ENCODE results near the gene ZNF385B.

The ZNF385B gene

DNA sequence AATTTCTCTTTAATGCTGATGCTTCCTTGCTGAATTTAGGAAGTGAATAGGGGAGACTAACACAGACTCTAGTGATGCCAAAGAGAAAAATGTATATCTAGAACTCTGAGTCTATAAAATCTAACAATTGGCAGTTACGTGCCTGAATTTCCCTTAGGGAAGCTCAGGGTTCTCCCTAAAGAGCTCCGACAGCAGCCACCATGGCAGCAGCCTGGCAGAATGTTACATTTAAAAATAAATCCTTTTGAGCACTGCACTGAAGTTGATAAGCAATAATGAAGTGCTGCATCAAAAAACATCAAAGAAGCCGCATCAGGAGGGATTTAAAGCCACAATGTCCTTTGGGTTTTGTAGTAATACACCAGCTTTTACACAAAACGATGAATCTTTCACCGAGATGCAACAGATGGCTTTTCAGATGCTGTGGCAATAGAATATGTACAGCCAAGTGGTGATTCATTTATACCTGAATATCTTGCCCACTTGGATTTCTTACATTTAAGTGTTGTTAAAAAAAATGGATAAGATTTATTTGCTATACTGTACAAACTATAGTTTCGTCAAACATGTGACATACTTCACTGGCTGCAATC lies 305.6 kb downstream of the ZNF385B start:
- no peak for DNase-seq (ENCODE audit: low read depth in 2 of 2)

DNA sequence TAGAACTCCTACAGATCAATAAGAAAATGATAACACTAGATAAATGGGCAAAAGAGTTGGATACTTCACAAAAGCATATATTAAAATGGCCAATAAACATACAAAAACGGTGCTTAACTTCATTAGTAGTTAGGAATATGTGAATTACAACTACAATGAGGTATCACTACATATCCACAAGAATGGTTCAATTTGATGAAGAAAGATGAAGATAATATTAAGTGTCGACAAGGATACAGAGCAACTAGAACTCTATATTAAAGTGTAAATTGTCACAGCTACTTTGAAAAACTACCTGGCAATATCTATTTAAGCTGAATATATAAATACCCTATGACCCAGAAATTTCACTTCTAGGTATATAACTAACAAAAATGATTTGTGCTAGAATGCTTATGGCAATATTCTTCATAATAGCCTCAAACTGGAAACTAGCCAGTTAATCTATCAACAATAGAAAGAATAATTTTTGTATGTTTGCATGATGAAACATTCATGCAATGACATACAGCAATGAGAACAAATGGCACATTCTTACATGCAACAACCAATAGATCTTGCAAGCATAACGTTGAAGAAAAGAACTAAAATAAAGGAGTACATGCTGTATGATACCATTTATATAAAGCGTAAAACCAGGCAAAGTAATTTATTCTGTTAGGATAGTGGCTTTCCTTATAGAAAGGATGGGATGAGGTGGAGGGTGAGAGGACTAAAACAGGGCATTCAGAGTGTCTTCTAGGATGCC lies 306.6 kb downstream of the ZNF385B start:
- DNase-seq (ENCODE audit: low read depth in 2 of 2), result no peak

DNA sequence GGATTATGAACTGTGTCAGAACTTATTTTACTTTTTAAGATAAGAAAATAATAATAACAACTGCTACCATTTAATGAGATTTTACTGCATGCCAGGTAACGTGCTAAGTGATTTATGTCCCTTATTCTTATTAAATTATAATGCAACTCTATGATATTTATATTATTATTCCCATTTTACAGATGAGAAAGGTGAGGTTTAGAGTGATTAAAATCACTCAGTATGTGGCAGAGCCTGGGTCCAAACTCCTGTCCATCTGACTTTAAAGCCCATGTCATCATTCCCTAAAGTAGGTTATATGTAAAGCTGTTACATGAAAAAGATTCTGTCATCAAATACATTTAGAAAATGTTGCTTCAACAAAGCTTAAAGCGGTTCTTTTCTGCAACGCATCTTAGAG lies 308.0 kb downstream of the ZNF385B start:
- no peak for DNase-seq (ENCODE audit: low read depth in 2 of 2)

DNA sequence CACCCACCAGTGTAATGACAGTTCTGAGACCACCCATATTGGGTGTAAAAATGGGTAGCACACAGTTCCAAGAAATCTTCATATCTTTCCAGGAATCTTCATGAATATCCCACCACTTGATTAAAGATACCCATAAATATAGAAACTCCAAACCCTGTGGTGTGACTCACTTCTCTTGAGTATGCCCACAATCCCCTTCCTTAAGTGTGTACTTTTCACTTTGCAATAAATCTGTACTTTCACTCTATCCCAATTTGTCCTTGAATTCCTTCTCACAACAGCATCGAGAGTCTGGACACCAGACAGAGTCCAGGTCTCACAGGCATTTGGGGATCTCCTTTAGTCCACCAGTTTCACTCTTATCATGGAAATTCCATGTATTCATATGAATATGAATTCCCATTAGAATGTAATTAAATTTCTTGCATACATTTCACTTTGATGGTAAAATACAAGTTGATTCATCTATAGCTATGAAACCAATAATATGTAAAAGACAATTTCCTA lies 309.8 kb downstream of the ZNF385B start:
- no peak for DNase-seq (ENCODE audit: low read depth in 2 of 2)

DNA sequence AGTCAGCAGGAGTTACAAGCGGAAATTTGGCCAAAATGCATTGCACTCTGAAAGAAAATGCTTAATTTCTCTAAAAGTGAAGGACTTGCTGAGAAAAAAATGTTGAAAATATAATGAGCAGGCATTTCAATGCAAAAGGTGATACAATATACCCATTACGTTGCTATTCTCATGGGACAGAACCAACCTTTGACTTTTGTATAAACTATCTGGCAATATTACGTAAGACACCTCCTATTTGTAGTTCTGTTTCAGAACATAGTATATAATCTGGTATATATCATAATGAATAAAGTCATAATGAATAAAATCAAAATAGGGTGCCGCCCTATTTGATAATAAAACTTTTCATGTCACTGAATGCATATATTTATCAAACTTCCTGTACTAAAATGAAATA lies 310.6 kb downstream of the ZNF385B start:
- no peak for DNase-seq (ENCODE audit: low read depth in 2 of 2)

DNA sequence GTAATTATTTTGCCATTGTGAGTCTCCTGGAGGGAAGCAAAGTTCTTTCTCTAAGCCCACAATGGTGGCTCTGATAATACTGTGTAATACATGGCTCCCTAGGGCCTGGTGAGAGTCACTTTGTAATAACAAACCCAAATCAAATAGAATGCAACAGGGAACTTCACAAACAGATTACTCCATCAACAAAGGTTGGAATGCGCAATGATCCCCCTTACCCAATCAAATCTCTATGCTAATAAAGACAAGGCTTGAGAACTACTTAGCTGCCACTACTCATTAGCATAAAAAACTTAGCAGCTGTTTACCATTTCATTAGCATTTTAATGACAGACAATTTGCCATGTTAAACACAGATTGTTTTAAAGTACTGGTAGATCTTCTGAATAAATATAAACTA lies 311.2 kb downstream of the ZNF385B start:
- no peak for DNase-seq (ENCODE audit: low read depth in 2 of 2)

DNA sequence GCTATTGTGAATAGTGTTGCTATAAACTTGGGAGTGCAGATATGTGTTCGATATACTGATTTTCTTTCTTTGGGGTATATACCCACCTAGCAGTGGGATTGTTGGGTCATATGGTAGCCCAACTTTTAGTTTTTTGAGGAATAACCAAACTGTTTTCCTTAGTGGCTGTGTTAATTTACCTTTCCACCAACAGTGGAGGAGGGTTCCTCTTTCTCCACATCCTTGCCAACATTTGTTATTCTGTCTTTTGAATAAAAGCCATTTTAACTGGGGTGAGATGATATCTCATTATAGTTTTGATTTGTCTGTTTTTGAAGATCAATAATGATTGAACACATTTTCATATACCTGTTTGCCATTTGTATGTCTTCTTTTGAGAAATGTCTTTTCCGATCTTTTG lies 314.8 kb downstream of the ZNF385B start:
- DNase-seq (ENCODE audit: low read depth in 2 of 2), result no peak

DNA sequence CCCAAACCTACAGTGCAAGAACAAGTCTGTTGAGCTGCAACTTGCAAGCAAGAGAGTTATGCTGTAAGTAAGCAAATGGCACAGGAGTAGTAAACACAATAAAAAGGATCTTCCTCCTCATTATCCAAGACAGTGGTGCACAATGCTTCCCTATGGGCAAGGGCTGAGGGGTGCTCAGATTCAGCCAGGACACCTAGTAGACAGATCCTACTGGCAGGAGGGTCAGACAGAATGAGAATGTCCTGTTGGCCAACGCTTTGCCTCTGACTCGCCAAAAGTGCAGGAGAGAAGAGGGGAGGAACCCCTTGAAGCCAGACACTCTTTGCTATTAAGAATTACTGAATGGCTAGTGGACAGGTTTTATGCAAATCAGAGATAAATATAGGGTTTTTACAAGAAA lies 316.4 kb downstream of the ZNF385B start:
- no peak for DNase-seq (ENCODE audit: low read depth in 2 of 2)

DNA sequence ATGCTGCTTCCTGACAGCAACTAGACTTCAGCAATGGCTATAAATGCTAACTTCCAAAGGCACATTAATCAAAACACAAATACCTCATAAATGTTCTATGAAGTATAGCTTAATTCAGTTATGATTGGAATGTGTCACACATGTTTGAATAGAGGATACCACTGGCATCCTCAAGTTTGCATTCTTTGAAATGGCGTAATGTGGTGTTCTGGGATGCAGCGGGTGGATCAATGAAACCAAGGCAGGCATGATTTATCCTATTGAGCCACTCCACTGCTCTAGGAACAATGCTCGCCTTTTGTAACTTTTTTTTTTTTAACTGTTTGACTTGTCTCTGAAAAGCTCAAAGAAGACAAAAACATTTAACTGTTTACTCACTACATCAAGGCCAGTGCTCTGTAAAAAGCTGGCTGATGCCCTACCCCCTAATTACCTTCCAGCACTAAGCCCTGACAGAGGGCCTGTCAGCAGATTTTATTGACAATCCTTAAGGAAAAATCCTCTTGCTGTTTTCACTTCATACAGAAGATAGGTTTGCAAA lies 318.0 kb downstream of the ZNF385B start:
- no peak for DNase-seq (ENCODE audit: low read depth in 2 of 2)

DNA sequence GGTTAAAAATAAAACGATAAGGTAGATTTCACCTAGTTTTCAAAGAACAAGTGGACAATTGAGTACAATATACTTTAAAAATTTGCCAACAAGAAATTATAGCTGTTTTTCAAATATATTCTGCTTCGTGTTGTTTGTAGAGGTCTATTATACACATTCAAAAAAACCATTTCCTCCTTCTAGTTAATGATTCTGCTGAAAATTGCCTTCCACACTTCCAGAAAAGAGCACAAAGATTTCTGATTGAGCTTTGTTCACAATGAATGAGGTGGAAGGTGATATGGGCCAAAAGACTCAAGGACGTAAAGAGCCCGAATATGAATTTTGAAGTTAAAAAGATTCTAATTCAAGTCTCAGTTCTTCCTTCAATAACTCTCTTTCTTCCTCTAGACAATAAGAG lies 319.8 kb downstream of the ZNF385B start:
- DNase-seq (ENCODE audit: low read depth in 2 of 2), result no peak

DNA sequence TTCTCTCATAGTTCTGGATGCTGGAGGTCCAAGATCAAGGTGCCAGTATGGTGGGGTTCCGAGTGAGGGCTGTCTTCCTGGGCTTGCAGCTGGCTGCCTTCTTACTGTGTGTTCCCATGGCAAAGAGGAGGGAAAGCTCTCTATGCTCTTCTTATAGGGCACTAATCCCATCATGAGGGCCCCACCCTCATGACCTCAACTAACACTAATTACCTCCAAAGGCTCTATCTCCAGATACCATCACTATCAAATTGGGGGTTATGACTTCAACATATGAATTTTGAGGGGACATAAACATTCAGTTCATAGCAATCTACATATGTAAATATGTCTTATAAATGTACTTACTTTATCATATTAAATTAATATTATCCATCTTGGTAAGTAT lies 322.3 kb downstream of the ZNF385B start:
- DNase-seq (ENCODE audit: low read depth in 2 of 2), result no peak

DNA sequence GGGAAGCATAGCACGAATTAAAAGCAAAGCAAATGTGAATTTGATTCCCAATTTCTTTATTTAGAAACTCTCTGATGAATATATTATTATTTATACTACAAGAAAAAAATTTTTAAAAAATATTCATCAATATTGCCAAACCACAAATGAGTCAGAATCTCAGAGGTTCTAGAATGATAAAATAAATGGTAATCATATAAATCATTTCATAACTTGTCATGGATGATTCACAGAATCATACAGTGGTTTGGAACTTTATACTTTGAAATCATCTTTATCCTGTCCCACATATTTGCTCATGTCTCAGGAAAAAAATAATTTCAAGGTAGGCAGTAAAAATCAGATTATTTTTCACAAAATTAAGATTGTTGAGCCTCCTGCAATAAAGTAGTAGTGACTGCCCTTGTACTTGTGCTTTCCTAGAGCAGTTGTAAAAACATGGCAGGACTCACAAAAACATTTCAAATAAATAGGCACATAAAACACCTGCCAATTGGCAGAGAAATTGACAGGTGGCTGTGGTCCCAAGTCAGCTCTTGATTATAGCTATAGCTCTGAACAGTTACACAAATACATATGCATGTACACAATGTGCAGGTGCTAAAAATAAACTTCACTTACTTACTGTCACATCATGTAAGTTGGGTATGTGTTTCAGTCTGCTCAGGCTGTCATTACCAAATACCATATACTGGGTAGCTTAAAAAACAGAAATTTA lies 322.8 kb downstream of the ZNF385B start:
- no peak for DNase-seq (ENCODE audit: low read depth in 2 of 2)

DNA sequence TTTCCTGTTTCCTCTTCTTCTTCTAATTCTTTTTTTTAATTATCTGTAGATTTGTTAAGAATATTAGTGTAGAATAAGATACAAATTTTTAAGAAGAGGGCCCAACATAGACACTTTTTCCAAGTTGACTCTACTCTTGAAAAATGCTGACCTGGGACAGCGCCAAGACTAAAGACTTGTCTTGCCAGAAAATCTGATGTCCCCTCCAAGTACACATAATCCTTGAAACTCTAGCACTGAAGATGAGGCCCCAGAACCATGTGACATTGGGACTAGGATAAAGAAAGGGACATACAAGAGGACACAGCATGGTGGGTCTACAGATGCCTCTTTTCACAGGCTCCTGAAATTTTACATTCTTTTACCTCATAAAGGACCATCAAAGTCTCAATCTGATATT lies 325.2 kb downstream of the ZNF385B start:
- DNase-seq (ENCODE audit: low read depth in 2 of 2), result no peak

DNA sequence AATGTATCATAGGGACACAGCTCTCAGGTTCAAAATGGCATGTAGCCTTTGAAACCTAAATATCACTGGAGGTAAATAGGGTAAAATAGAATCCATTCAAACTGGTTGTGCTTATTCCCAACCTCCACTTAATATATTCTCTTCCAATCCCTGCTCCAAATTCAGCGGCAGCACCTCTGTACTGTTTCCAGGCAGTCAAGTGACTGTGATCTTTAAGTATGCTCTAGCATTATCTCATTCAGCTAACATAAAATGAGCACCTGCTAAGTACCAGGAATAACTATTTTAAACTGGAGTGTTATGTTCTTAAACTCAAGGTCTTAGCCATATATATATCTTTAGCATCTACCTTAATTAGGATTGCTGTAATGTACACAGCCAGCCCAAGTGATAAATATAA lies 327.5 kb downstream of the ZNF385B start:
- no peak for DNase-seq (ENCODE audit: low read depth in 2 of 2)

DNA sequence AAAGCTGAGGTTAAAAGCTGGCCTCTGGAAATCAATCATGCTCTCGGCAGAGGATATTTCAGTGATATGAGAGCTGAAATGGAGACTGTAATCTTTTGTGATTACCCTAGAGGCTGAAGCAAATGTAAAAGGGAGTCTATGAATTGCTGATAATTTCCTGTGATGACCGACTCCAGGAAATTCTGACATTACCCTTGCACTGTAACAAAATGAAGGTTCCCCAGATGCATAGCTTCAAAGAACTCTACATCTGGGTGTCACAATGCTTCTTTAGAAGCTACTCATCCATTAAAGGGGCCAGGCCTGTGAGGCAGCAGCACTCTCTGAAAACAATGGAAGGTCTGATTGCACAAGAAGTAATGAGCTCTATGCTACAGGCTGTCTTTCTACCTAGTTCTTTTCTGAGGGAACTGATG lies 328.5 kb downstream of the ZNF385B start:
- DNase-seq (ENCODE audit: low read depth in 2 of 2), result no peak

DNA sequence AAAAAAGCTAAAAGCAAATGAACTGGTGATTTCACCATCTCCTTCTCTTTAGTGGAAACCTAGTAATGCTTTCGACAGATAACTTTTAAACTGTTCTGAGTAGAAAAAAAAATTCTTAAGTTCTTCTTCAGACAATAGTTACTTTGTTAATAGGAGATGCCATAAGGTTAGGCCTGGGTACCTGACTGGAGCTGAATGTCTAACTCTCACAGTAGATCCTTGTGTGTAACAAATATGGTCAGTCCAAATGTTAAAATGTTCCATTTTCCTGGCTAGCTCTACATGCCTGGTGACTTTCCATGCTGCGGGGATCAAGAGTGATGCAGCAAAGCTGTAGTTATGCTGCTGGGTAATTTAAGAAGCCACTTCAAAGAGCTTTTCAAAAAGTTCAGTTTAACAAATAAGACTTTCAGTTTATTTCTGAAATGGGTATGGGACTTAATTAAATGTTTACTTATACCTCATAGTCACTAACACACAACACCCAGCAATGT lies 332.8 kb downstream of the ZNF385B start:
- DNase-seq (ENCODE audit: low read depth in 2 of 2), result no peak

DNA sequence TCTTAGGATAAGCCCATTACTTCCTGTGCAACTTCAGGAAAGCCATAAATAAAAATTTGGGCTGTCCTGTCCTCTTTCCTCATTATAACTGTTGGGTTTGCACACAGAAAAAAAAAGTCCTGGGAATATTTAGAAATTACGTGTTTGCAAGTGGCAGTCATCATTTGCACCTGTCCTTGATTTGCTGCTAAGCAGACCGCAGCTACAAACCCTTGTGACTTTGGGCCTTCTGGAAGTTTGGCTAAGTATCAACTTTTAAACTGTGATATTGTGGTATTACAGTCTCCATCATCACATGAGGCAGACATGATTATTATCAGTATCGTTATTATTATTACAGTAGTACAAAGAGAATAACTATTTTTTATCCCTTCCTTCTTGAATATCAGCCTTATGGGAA lies 336.1 kb downstream of the ZNF385B start:
- no peak for DNase-seq (ENCODE audit: low read depth in 2 of 2)

DNA sequence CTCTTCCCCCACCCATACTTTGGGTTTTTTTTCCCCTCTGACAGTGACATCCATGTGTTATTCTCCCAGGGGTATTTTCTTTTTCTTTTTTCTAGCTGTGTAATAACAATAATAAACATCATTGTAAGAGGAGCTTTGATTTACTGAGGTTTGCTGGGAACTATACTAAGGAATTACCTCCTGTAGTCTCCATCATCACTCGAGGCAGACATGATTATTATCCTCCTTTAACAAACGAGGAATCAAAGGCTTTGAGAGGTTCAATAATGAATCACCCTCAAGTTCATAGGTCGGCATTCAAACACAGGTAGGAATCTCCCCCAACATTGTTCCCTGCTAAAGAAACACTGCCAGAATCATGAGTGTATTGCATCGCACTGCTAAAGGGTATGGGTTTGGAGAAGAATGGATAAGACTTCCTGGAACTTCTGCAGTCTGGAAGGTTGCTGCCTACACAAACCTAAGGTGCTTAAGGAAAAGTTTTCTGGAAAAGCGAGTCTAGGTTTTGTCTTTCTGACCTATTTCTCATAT lies 336.5 kb downstream of the ZNF385B start:
- DNase-seq (ENCODE audit: low read depth in 2 of 2), result no peak

DNA sequence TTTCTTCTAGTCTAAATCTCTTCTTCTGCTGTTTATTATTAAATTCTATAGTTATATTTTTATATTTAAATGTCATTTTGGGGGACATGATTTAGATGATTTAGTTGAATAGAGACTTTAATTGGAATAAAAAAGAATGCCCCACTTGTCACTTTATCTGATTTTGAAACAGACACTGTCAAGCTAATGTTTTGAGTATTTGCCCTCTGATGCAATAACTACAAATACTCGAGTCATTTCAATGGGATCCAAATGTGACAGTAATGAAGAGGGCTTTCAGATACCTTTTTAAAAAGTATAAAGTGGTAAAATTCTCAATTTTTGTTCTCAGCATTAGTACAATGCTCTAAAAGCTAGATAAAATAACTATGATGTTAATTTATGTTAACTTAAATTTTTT lies 339.5 kb downstream of the ZNF385B start:
- no peak for DNase-seq (ENCODE audit: low read depth in 2 of 2)

DNA sequence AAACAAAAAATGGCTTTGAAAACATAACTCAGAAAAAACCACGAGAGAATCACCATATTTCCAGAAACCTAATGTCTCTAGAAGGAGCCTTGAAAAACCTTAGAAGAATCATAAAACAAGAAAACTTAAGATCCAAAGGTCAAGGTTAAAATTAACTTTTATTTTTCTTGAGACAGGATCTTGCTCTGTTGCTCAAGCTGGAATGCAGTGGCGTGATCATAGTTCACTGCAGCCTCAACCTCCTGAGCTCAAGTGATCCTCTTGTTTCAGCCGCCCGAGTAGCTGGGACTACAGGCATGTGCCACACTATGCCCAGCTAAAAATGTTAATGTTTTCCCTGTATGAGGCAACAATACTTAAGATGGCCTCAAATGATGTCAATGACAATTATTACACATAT lies 342.6 kb downstream of the ZNF385B start:
- DNase-seq (ENCODE audit: low read depth in 2 of 2), result no peak

DNA sequence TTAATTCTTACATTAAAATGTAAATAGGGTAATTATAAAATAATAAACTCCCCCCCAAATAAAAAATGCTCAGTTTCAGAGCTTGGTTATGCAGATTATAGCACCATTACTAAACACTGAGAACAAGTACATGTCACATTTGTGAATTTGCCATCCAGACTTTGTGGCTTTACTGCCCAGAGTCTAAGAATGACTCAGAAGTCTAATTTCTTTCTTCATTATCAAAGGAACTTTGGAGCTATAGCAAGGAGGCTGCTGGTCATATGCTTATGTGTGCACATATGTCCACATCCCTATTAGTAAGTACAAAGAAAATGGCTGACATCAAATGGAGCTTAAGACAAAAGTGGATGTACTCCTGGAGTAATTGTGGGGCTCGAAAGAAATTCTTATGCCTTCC lies 348.2 kb downstream of the ZNF385B start:
- no peak for DNase-seq (ENCODE audit: low read depth in 2 of 2)

Measured in stimulated activated CD4-positive, alpha-beta T cell treated with anti-CD3 and anti-CD28 coated beads, Interleukin-15, amount 100 ng/mL, for 48 hours (primary cell).